Bronchus fibroblast of lung (primary cell): ENCODE results near the gene OR51G1. TPM values are rescaled to one million over a fixed set of nuclear protein-coding genes. Genes with fewer than 3 reads are reported as not detected.

Experiments used
- total RNA-seq: library from RNA; depleted of rRNA; stranded (reverse); fragments of >200 nt; gene quantifications from 2 replicates; pipeline ENCODE4 v1.2.3, GENCODE V29; 2015

Gene OR51G1
- total RNA-seq: not detected in 2 replicates

DNA sequence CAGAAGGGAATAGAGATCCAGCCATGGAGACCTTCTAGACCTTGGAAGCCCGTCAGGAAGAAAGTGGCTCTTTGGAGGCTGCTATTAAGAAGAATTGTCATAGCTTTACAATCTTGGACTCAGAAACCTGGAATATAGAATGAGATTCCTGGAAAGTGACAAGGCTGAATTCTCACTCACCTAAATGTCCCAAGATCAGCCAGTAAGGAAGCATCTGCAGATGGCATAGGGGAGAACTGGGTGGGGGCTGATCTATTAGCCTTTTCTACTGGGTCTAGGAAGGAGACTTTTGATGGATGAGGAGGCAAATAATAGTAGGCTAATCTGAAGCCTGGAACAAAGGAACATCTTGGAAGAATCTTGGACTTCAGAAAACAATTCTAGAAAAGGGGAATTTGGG, at the start of gene OR51G1:
Gene OR51G1 (minus strand): TSS at position 101 of the 400 bp plus-strand sequence. CDS start 0 bp downstream, at position 101.

GRCh38 chr11:4955613-4956012, 31.5 kb upstream of the OR51G1 start, which contains the start of gene OR51A2:
Gene OR51A2, minus strand, starts transcription at chr11:4955713. Its CDS starts 0 bp downstream, at chr11:4955713.

DNA sequence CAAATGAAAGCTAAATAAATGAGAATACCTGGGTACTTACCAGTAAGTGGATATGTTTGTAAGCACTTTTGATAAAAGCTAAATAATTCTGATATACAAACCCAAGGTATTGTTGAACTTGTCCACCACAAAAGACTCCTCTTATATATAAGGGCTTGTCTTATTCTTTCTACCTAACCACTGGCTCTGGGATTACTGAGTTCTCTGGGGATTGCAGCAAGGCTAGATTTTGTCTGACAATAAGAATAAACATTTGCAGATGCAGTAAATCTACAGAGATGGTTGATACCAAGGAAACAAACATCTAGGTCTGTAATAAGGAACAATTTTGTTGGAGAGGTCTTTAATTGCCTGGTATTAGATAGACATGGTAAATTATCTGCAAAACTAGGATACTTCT, 23.4 kb upstream of the OR51G1 start, which contains the start of gene OR51A4:
Gene OR51A4 (minus strand): TSS at position 101 of the 400 bp plus-strand sequence. CDS start 505 bp downstream, outside the sequence.

DNA sequence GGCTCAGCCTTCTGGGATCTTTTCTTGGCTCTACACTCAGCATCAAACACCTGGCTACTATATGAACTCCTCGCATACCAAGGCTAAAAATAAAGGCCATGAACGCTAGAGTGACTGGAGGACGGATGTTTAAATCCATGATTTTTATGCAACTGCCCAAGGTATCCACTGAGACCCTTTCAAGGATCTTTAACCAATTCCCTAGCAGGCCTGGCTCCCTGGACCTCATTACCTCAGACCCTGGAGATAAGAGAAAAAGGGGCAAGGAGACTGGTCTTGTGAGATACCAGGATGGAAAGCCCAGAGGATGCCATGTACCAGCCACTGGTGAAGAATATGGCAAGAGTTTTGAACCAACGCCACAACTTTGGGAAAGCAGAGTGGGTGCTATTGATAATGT, 4.9 kb downstream of the OR51G1 start, which contains the start of gene OR51G2:
Gene OR51G2 (minus strand): TSS at position 101 of the 400 bp plus-strand sequence. CDS start 3,687 bp downstream, outside the sequence.

GRCh38 chr11:4903484-4903883, 20.7 kb downstream of the OR51G1 start, which contains the start of gene OR51A7:
Gene OR51A7, plus strand, starts transcription at chr11:4903783. Its CDS starts 3,587 bp downstream, at chr11:4907370.

DNA sequence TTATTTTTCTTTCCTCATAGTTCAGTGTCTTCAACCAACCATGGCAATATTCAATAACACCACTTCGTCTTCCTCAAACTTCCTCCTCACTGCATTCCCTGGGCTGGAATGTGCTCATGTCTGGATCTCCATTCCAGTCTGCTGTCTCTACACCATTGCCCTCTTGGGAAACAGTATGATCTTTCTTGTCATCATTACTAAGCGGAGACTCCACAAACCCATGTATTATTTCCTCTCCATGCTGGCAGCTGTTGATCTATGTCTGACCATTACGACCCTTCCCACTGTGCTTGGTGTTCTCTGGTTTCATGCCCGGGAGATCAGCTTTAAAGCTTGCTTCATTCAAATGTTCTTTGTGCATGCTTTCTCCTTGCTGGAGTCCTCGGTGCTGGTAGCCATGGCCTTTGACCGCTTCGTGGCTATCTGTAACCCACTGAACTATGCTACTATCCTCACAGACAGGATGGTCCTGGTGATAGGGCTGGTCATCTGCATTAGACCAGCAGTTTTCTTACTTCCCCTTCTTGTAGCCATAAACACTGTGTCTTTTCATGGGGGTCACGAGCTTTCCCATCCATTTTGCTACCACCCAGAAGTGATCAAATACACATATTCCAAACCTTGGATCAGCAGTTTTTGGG, 42.2 kb downstream of the OR51G1 start, which contains the start of gene OR51T1:
Gene OR51T1 (plus strand): TSS at position 41 of the 641 bp plus-strand sequence. CDS start 0 bp downstream, at position 41.

Other genes starting within 250 kb of the OR51G1 start
- gene OR51E2, start 226.5 kb downstream of the OR51G1 start, total RNA-seq: not detected in 2 replicates
- not detected in 2 replicates for gene MMP26, start 219.6 kb downstream of the OR51G1 start, total RNA-seq
- not detected in 2 replicates for gene OR51F1, start 154.4 kb downstream of the OR51G1 start, total RNA-seq
- not detected in 2 replicates for gene OR52R1, start 120.0 kb downstream of the OR51G1 start, total RNA-seq
- not detected in 2 replicates for gene OR51F2, start 103.0 kb downstream of the OR51G1 start, total RNA-seq
- gene OR51S1, start 75.1 kb downstream of the OR51G1 start, total RNA-seq: not detected in 2 replicates
- not detected in 2 replicates for gene OR51T1, start 42.4 kb downstream of the OR51G1 start, total RNA-seq
- not detected in 2 replicates for gene OR51A7, start 20.6 kb downstream of the OR51G1 start, total RNA-seq
- not detected in 2 replicates for gene OR51G2, start 5.0 kb downstream of the OR51G1 start, total RNA-seq
- gene OR51A4, start 23.3 kb upstream of the OR51G1 start, total RNA-seq: not detected in 2 replicates
- gene OR51A2, start 31.4 kb upstream of the OR51G1 start, total RNA-seq: not detected in 2 replicates
- gene OR51L1, start 70.5 kb upstream of the OR51G1 start, total RNA-seq: not detected in 2 replicates
- not detected in 2 replicates for gene OR52J3, start 122.2 kb upstream of the OR51G1 start, total RNA-seq
- gene OR52E2, start 135.3 kb upstream of the OR51G1 start, total RNA-seq: not detected in 2 replicates
- not detected in 2 replicates for gene OR52E1, start 145.2 kb upstream of the OR51G1 start, total RNA-seq
- not detected in 2 replicates for gene OR52A5, start 214.0 kb upstream of the OR51G1 start, total RNA-seq
- not detected in 2 replicates for gene OR52A1, start 230.4 kb upstream of the OR51G1 start, total RNA-seq